GM06990 (cell line): ENCODE measurements around the gene ADAMTS18.
"Not testable (repeated sequence)": the region's sequence is repeated elsewhere in the genome, so short reads cannot be mapped to it uniquely, and the experiment has no call there.

Experiments used
- DNase-seq: peaks from one replicate; pipeline ENCODE4 v3.0.0-alpha.2; 2011; ENCODE audit not compliant: insufficient read length; ENCODE audit errors: extremely low read depth
- H3K27me3 ChIP-seq: replicated peaks from 2 replicates; pipeline ENCODE4 v1.6.0; 2011; ENCODE audit warnings: low read length; ENCODE audit not compliant: control insufficient read depth, insufficient read depth
- H3K36me3 ChIP-seq: 2 replicates; pipeline ENCODE4 v1.5.1; 2011; ENCODE audit warnings: low read length; ENCODE audit not compliant: control insufficient read depth, insufficient read depth
- H3K4me3 ChIP-seq: replicated peaks from 2 replicates; pipeline ENCODE4 v1.5.1; 2011; ENCODE audit warnings: low read depth, mild to moderate bottlenecking, control low read depth, low read length
- CTCF ChIP-seq: IDR thresholded peaks from 2 replicates; pipeline ENCODE4 v1.5.1; 2011; ENCODE audit warnings: low read length, control low read depth, mild to moderate bottlenecking, inconsistent platforms; ENCODE audit not compliant: insufficient read depth, poor library complexity, severe bottlenecking

The ADAMTS18 gene

GRCh38 chr16:77469634-77470033 lies 34.8 kb upstream of the ADAMTS18 start:
- Histone ChIP-seq H3K36me3 (no peaks in the 10 kb centered on the region), H3K27me3 (no peaks in the 10 kb centered on the region), H3K4me3 (no peak overlapping the region)
- TF ChIP-seq CTCF: no peak
- no peak for DNase-seq

GRCh38 chr16:77468831-77469230 lies 34.0 kb upstream of the ADAMTS18 start:
- no peaks in the 10 kb centered on the region for H3K36me3 ChIP-seq
- H3K27me3 ChIP-seq: no peaks in the 10 kb centered on the region
- TF ChIP-seq CTCF: no peak
- H3K4me3 ChIP-seq: no peak overlapping the region
- no peak for DNase-seq

- no peaks in the 10 kb centered on the region for H3K36me3 ChIP-seq
- no peaks in the 10 kb centered on the region for H3K27me3 ChIP-seq
- H3K4me3 ChIP-seq: no peak overlapping the region
- no peak for TF ChIP-seq CTCF
- DNase-seq: no peak
Observed at GRCh38 chr16:77467821-77468335, 33.0 kb upstream of the ADAMTS18 start.

- not testable (repeated sequence) for H3K27me3 ChIP-seq, DNase-seq, H3K36me3 ChIP-seq, H3K4me3 ChIP-seq
Observed at GRCh38 chr16:77463659-77464058, 28.8 kb upstream of the ADAMTS18 start.

GRCh38 chr16:77462894-77463293 lies 28.1 kb upstream of the ADAMTS18 start:
- no peak for DNase-seq
- no peak for TF ChIP-seq CTCF
- Histone ChIP-seq H3K4me3 (no peak overlapping the region), H3K36me3 (no peaks in the 10 kb centered on the region), H3K27me3 (no peaks in the 10 kb centered on the region)

- DNase-seq: no peak
- no peak for TF ChIP-seq CTCF
- H3K4me3 ChIP-seq: no peak overlapping the region
Observed at GRCh38 chr16:77459534-77460254, 24.9 kb upstream of the ADAMTS18 start.

More at GRCh38 chr16:77459534-77460254, 24.9 kb upstream of the ADAMTS18 start:
- Histone ChIP-seq H3K36me3 (no peaks in the 10 kb centered on the region), H3K27me3 (no peaks in the 10 kb centered on the region)
